HG03460 (cell line): ENCODE measurements around the gene THADA.
A peak's percentile ranks its signal among the peaks of the same experiment; 100 is the strongest.
"Not testable (repeated sequence)": the region's sequence is repeated elsewhere in the genome, so short reads cannot be mapped to it uniquely, and the experiment has no call there.

Source experiments
- ATAC-seq: cut with Tn5 transposase; IDR thresholded peaks from one replicate; pipeline ENCODE4 v1.9.1; 2021; ENCODE audit not compliant: unreplicated experiment

The THADA gene

GRCh38 chr2:43448011-43448821 is 147.6 kb downstream of the THADA start:
- no peak for ATAC-seq

GRCh38 chr2:43446755-43447154 is 149.1 kb downstream of the THADA start:
- not testable (repeated sequence) for ATAC-seq

GRCh38 chr2:43445781-43446180 is 150.1 kb downstream of the THADA start:
- no peak for ATAC-seq

- no peak for ATAC-seq
Observed at GRCh38 chr2:43444989-43445645, 150.7 kb downstream of the THADA start.

GRCh38 chr2:43443282-43443681 is 152.6 kb downstream of the THADA start:
- no peak for ATAC-seq

GRCh38 chr2:43441195-43441594 is 154.6 kb downstream of the THADA start:
- ATAC-seq = no peak

GRCh38 chr2:43438858-43439655 is 156.8 kb downstream of the THADA start:
- ATAC-seq = no peak

GRCh38 chr2:43438342-43438741 is 157.5 kb downstream of the THADA start:
- ATAC-seq = no peak

GRCh38 chr2:43437363-43437762 is 158.5 kb downstream of the THADA start:
- no peak for ATAC-seq

GRCh38 chr2:43436431-43436830 is 159.4 kb downstream of the THADA start:
- ATAC-seq = no peak

GRCh38 chr2:43435746-43436145 is 160.1 kb downstream of the THADA start:
- ATAC-seq = no peak

- no peak for ATAC-seq
Observed at GRCh38 chr2:43430489-43430888, 165.3 kb downstream of the THADA start.

GRCh38 chr2:43429369-43429768 is 166.5 kb downstream of the THADA start:
- ATAC-seq = no peak

- ATAC-seq = no peak
Observed at GRCh38 chr2:43427032-43427424, 168.8 kb downstream of the THADA start.

GRCh38 chr2:43426305-43427031 is 169.4 kb downstream of the THADA start:
- peak; percentile 89 for ATAC-seq

- ATAC-seq = no peak
Observed at GRCh38 chr2:43425659-43426058, 170.2 kb downstream of the THADA start.

- no peak for ATAC-seq
Observed at GRCh38 chr2:43424262-43425207, 171.3 kb downstream of the THADA start.

GRCh38 chr2:43423941-43424261 is 171.9 kb downstream of the THADA start:
- no peak for ATAC-seq

- no peak for ATAC-seq
Observed at GRCh38 chr2:43421194-43421593, 174.6 kb downstream of the THADA start.

GRCh38 chr2:43420389-43420801 is 175.4 kb downstream of the THADA start:
- no peak for ATAC-seq
